IMR-90 (cell line): ENCODE results near the gene PPM1M. TPM values are rescaled to one million over a fixed set of nuclear protein-coding genes. Genes with fewer than 3 reads are reported as not detected.

Experiments
- ATAC-seq: fragments of 200-7000 bp; cut with Tn5 transposase; 2 replicates; pipeline ENCODE4 v1.9.1; 2020; ENCODE audit warnings: low read depth, mild to moderate bottlenecking, moderate library complexity
- BruUV-seq: library from RNA; stranded (reverse); fragments of 400-500 nt; replicated peaks from 2 replicates; lab custom pipeline; 2021; lab: Mats Ljungman, UMichigan
- CTCF ChIA-PET: fragments of 300-600 bp; formaldehyde crosslinking; extraction: SDS; loops from one replicate; lab custom pipeline; 2021; ENCODE audit warnings: antibody characterized with exemption; lab: Yijun Ruan, JAX
- POLR2A ChIA-PET: fragments of 300-600 bp; sonication (Branson Sonifier 250); formaldehyde crosslinking; loops from one replicate; lab custom pipeline; 2022; ENCODE audit warnings: antibody characterized with exemption; ENCODE audit not compliant: unreplicated experiment; lab: Charles Lee
- DNase-seq: peaks from one replicate; pipeline ENCODE4 v3.0.0; 2013
- H2AFZ ChIP-seq: replicated peaks from 2 replicates; pipeline ENCODE3; 2013; ENCODE audit warnings: low read length, mild to moderate bottlenecking; ENCODE audit not compliant: poor library complexity
- H2AK5ac ChIP-seq: 2 replicates; pipeline ENCODE4 v1.6.1; 2013; ENCODE audit warnings: low read depth, low read length, inconsistent platforms
- H2AK9ac ChIP-seq: replicated peaks from 2 replicates; pipeline ENCODE3; 2013; ENCODE audit warnings: mild to moderate bottlenecking, low read depth, low read length, moderate library complexity; ENCODE audit not compliant: poor library complexity
- H2BK120ac ChIP-seq: 2 replicates; pipeline ENCODE4 v1.6.1; 2013; ENCODE audit warnings: low read depth, low read length, inconsistent platforms
- H2BK15ac ChIP-seq: 3 replicates; pipeline ENCODE4 v1.6.1; 2013; ENCODE audit warnings: low read depth, low read length, inconsistent platforms
- H2BK20ac ChIP-seq: 2 replicates; pipeline ENCODE4 v1.6.1; 2013; ENCODE audit warnings: low read depth, mild to moderate bottlenecking, inconsistent platforms, low read length, moderate library complexity
- H2BK5ac ChIP-seq: 2 replicates; pipeline ENCODE4 v1.6.1; 2013; ENCODE audit warnings: mild to moderate bottlenecking, low read depth, low read length, inconsistent platforms; ENCODE audit not compliant: poor library complexity, severe bottlenecking
- H3K14ac ChIP-seq: replicated peaks from 2 replicates; pipeline ENCODE4 v1.6.1; 2013; ENCODE audit warnings: low read depth, low read length, inconsistent platforms
- H3K18ac ChIP-seq: 2 replicates; pipeline ENCODE4 v1.6.1; 2013; ENCODE audit warnings: low read depth, low read length, control low read depth
- H3K23ac ChIP-seq: 2 replicates; pipeline ENCODE4 v1.6.1; 2013; ENCODE audit warnings: low read depth, low read length, inconsistent platforms
- H3K27ac ChIP-seq: 2 replicates; pipeline ENCODE4 v1.5.1; 2013; ENCODE audit warnings: mild to moderate bottlenecking, control low read depth, low read length; ENCODE audit not compliant: insufficient read depth
- H3K27me3 ChIP-seq: 2 replicates; pipeline ENCODE4 v1.6.1; 2013; ENCODE audit warnings: low read length; ENCODE audit not compliant: control insufficient read depth, insufficient read depth
- H3K36me3 ChIP-seq: 2 replicates; pipeline ENCODE4 v1.6.1; 2013; ENCODE audit warnings: low read length, mixed read lengths; ENCODE audit not compliant: control insufficient read depth, insufficient read depth
- H3K4ac ChIP-seq: 2 replicates; pipeline ENCODE4 v1.6.1; 2013; ENCODE audit warnings: low read depth, low read length, inconsistent platforms
- H3K4me1 ChIP-seq: 2 replicates; pipeline ENCODE4 v1.6.1; 2013; ENCODE audit warnings: low read length, mixed read lengths; ENCODE audit not compliant: control insufficient read depth, insufficient read depth
- H3K4me2 ChIP-seq: 2 replicates; pipeline ENCODE4 v1.6.1; 2013; ENCODE audit warnings: low read depth, mild to moderate bottlenecking, control low read depth, low read length, moderate library complexity
- H3K4me3 ChIP-seq: 2 replicates; pipeline ENCODE4 v1.5.1; 2013; ENCODE audit warnings: low read depth, mild to moderate bottlenecking, control low read depth, low read length, moderate library complexity; ENCODE audit not compliant: insufficient read depth
- H3K56ac ChIP-seq: 2 replicates; pipeline ENCODE4 v1.6.1; 2013; ENCODE audit warnings: low read length, inconsistent platforms; ENCODE audit not compliant: insufficient read depth; ENCODE audit errors: extremely low read depth
- H3K79me1 ChIP-seq, 2 experiments: 2 replicates each; pipeline ENCODE4 v1.6.1; 2013; ENCODE audit warnings: low read length in 2 of 2, inconsistent platforms in 1 of 2, low read depth in 1 of 2
- H3K9ac ChIP-seq: 2 replicates; pipeline ENCODE4 v1.6.1; 2013; ENCODE audit warnings: low read depth, low read length, control low read depth
- H3K9me1 ChIP-seq: 2 replicates; pipeline ENCODE4 v1.6.1; 2013; ENCODE audit warnings: low read length, inconsistent platforms; ENCODE audit not compliant: insufficient read depth
- H3K9me3 ChIP-seq: 2 replicates; pipeline ENCODE4 v1.6.1; 2013; ENCODE audit warnings: low read length; ENCODE audit not compliant: control insufficient read depth, insufficient read depth
- H4K20me1 ChIP-seq: 2 replicates; pipeline ENCODE4 v1.6.1; 2013; ENCODE audit warnings: low read length, inconsistent platforms; ENCODE audit not compliant: insufficient read depth
- H4K5ac ChIP-seq: 2 replicates; pipeline ENCODE4 v1.6.1; 2013; ENCODE audit warnings: mild to moderate bottlenecking, low read depth, low read length, control low read depth
- H4K8ac ChIP-seq, 2 experiments: 2 replicates each; pipeline ENCODE4 v1.6.1; 2013; ENCODE audit warnings: low read depth in 2 of 2, low read length in 2 of 2, control low read depth in 1 of 2, inconsistent platforms in 1 of 2
- H4K91ac ChIP-seq: 2 replicates; pipeline ENCODE4 v1.6.1; 2013; ENCODE audit warnings: low read depth, low read length, inconsistent platforms; ENCODE audit not compliant: insufficient read depth
- CEBPB ChIP-seq: IDR thresholded peaks from 2 replicates; pipeline ENCODE4 v1.6.1; 2012; ENCODE audit warnings: low read depth, low read length, improper control_type of control experiment
- RFX5 ChIP-seq: IDR thresholded peaks from 2 replicates; pipeline ENCODE4 v1.8.0; 2012; ENCODE audit warnings: low read depth, mild to moderate bottlenecking, low read length, moderate library complexity
- WGBS, 2 experiments: methylation state at CpG; one replicate each; pipeline versions ENCODE4 v1.1.5 to v1.1.7; 2013; ENCODE audit warnings: missing lambda C conversion rate in 2 of 2; ENCODE audit not compliant: insufficient read length in 1 of 2; ENCODE audit errors: extremely low coverage in 2 of 2; 5-methylcytosine and 5-hydroxymethylcytosine counted together
- dilution Hi-C: fragments of 300-500 bp; cut with HindIII; formaldehyde crosslinking; loops from one replicate; pipeline ENCODE4 v1.14.3; 2018; ENCODE audit warnings: low sequenced_read_pairs; ENCODE audit not compliant: unreplicated experiment
- in situ Hi-C: fragments of 300-500 bp; cut with MboI; formaldehyde crosslinking; loops from 3 replicates; pipeline ENCODE4 v1.14.3; 2019; ENCODE audit warnings: low sequenced_read_pairs, inconsistent platforms, mixed read lengths
- intact Hi-C: fragments of 100-400 bp; cut with micrococcal nuclease; formaldehyde crosslinking; loops from 2 replicates; pipeline ENCODE4 v1.10.0; 2022
- polyA plus RNA-seq, 3 experiments: library from polyadenylated mRNA; depleted of rRNA; stranded (reverse); fragments of >200 nt; gene quantifications; 2 replicates each; pipeline ENCODE4 v1.2.3, GENCODE V29; 2012; ENCODE audit warnings: low replicate concordance in 1 of 3
- total RNA-seq: library from RNA; depleted of rRNA; stranded (reverse); fragments of >200 nt; gene quantifications from 2 replicates; pipeline ENCODE4 v1.2.3, GENCODE V29; 2012

Gene PPM1M
- total and polyA plus RNA-seq, 2 of the 4 experiments (the other 2 are of a cell fraction) = 12.2 to 18.1 TPM

DNA sequence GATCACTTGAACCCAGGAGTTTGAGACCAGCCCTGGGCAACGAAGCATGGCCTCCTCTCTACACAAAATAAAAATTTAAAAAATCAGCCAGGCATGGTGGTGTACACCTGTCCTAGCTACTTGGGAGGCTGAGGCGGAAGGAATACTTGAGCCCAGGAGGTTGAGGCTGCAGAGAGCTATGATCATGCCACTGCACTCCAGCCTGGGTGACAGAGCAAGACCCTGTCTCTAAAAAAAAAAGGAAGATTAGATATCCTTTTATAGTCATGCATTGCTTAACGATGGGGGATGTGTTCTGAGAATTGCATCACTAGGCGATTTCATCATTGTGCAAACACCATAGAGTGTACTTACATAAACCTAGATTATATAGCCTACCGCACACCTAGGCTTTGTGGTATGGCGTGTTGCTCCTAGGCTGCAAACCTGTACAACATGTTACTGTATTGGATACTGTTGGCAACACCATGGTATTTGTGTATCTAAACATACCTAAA is 35.0 kb upstream of the PPM1M start:
- dilution Hi-C loops = no loop called here
- WGBS, 2 experiments = no CpG with 5 or more reads among the region's 6 CpGs
- peaks cover 74% of the 10 kb centered on the region for H3K36me3 ChIP-seq

More for the DNA sequence above, 35.0 kb upstream of the PPM1M start:
- H3K27ac ChIP-seq = peak overlapping the region; percentile 47; the same call in 1 of the 2 replicates
- no peak overlapping the region for H3K23ac ChIP-seq
- H3K4me3 ChIP-seq = no peak overlapping the region
- in situ Hi-C loops = no loop called here
- no peak overlapping the region for H4K5ac ChIP-seq
- H3K27me3 ChIP-seq = no peaks in the 10 kb centered on the region
- intact Hi-C loops = no loop called here
- ChIA-PET CTCF (no interaction called here), POLR2A (no interaction called here)
- BruUV-seq = no TSS peak
- no peak overlapping the region for H2AFZ ChIP-seq
- H2BK120ac ChIP-seq = no peak overlapping the region
- no peaks in the 10 kb centered on the region; the same call in 1 of the 2 replicates for H4K20me1 ChIP-seq
- no peak overlapping the region for H3K56ac ChIP-seq
- H3K9me3 ChIP-seq = no peaks in the 10 kb centered on the region
- 0 out of 2 replicates have a peak overlapping the region, but pooled peaks have one; percentile 12 for H3K4ac ChIP-seq
- H4K8ac ChIP-seq = no peak overlapping the region
- no peak overlapping the region; the same call in 1 of the 2 replicates for H2AK5ac ChIP-seq
- no peak for ATAC-seq
- no peak overlapping the region; the same call in 2 of the 3 replicates for H2BK15ac ChIP-seq
- H4K91ac ChIP-seq = peak overlapping the region; percentile 43; the same call in 1 of the 2 replicates
- no peak overlapping the region for H2AK9ac ChIP-seq
- no peak overlapping the region for H2BK20ac ChIP-seq
- no peak overlapping the region for H3K4me2 ChIP-seq
- no peak overlapping the region for H3K14ac ChIP-seq
- H3K79me1 ChIP-seq = peaks cover 8 to 16% of the 10 kb centered on the region in 2 experiments; a peak in 2 of 4 replicates
- peak; percentile 55 for DNase-seq
- no peak overlapping the region for H3K9ac ChIP-seq
- peaks cover 2% of the 10 kb centered on the region; the same call in 1 of the 2 replicates for H3K4me1 ChIP-seq
- H3K9me1 ChIP-seq = no peaks in the 10 kb centered on the region; the same call in 1 of the 2 replicates
- TF ChIP-seq RFX5 = no peak
- TF ChIP-seq CEBPB = peak; percentile 85
- H2BK5ac ChIP-seq = peak overlapping the region; percentile 20
- no peak overlapping the region for H3K18ac ChIP-seq
